Measurements from ENCODE around the gene LRRC74B.

Gene LRRC74B

GRCh38 chr22:21067075-21067900 lies 21.5 kb downstream of the LRRC74B start:
- Histone ChIP-seq H2BK15ac (ENCODE audit: low read length) (no peak overlapping the region), H3K4me3 (ENCODE audit: low read length in 2 of 2) (no peak overlapping the region), H3K79me1 (ENCODE audit: low read depth, low read length) (no peaks in the 10 kb centered on the region), H3K27ac (replicated peaks; ENCODE audit: low read length) (no peak overlapping the region), H4K8ac (ENCODE audit: low read depth, low read length) (no peak overlapping the region), H2BK12ac (ENCODE audit: low read length) (no peak overlapping the region), H2BK120ac (ENCODE audit: low read depth, low read length) (no peak overlapping the region), H3K36me3 (replicated peaks in 1 of 2; ENCODE audit: control insufficient read depth in 2 of 2, insufficient read depth in 2 of 2, low read length in 2 of 2) (no peaks in the 10 kb centered on the region), H3K14ac (ENCODE audit: low read length) (no peak overlapping the region), H2AFZ (ENCODE audit: low read length) (no peak overlapping the region), H3K4me2 (ENCODE audit: insufficient read depth, low read length, poor library complexity, severe bottlenecking) (no peak overlapping the region), H3K9me3 (replicated peaks in 1 of 2; ENCODE audit: control insufficient read depth in 2 of 2, insufficient read depth in 1 of 2, low read depth in 1 of 2, low read length in 2 of 2) (no peaks in the 10 kb centered on the region), H3K4ac (ENCODE audit: low read length) (no peak overlapping the region), H3K27me3 (ENCODE audit: control insufficient read depth in 3 of 3, insufficient read depth in 3 of 3, low read depth in 1 of 3, low read length in 3 of 3) (peaks cover 0 to 7% (median 0%) of the 10 kb centered on the region in 3 experiments), H2BK5ac (ENCODE audit: low read length) (no peak overlapping the region), H3K18ac (ENCODE audit: low read length) (peak overlapping the region; percentile 69), H4K91ac (ENCODE audit: low read depth, low read length, poor library complexity) (no peak overlapping the region), H3K4me1 (ENCODE audit: control insufficient read depth in 2 of 2, insufficient read depth in 1 of 2, low read depth in 1 of 2, low read length in 2 of 2) (peaks cover 0 to 2% of the 10 kb centered on the region in 2 donors), H2AK5ac (ENCODE audit: low read depth, low read length) (no peak overlapping the region), H3K23ac (ENCODE audit: low read depth, low read length, poor library complexity) (peak overlapping the region; percentile 70), H3K9ac (ENCODE audit: low read depth, low read length, poor library complexity) (peak overlapping the region; percentile 26)
- WGBS, 2 donors (ENCODE audit: extremely low coverage in 2 of 2, insufficient read length in 2 of 2, insufficient replicate concordance in 1 of 2): no CpG with 5 or more reads among the region's 28 CpGs
- DNase-seq (ENCODE audit: low spot score): no peak

GRCh38 chr22:21067901-21068680 lies 22.3 kb downstream of the LRRC74B start:
- Histone ChIP-seq H3K4me3 (ENCODE audit: low read length in 2 of 2) (no peak overlapping the region), H3K4me1 (ENCODE audit: control insufficient read depth in 2 of 2, insufficient read depth in 1 of 2, low read depth in 1 of 2, low read length in 2 of 2) (peaks cover 0 to 2% of the 10 kb centered on the region in 2 donors), H2AK5ac (ENCODE audit: low read depth, low read length) (no peak overlapping the region), H2AFZ (ENCODE audit: low read length) (no peak overlapping the region), H3K4ac (ENCODE audit: low read length) (no peak overlapping the region), H3K79me1 (ENCODE audit: low read depth, low read length) (no peaks in the 10 kb centered on the region), H3K14ac (ENCODE audit: low read length) (peak overlapping the region; percentile 64), H2BK5ac (ENCODE audit: low read length) (no peak overlapping the region), H3K9ac (ENCODE audit: low read depth, low read length, poor library complexity) (peak overlapping the region; percentile 26), H3K36me3 (replicated peaks in 1 of 2; ENCODE audit: control insufficient read depth in 2 of 2, insufficient read depth in 2 of 2, low read length in 2 of 2) (no peaks in the 10 kb centered on the region), H3K9me3 (replicated peaks in 1 of 2; ENCODE audit: control insufficient read depth in 2 of 2, insufficient read depth in 1 of 2, low read depth in 1 of 2, low read length in 2 of 2) (peaks cover 0 to 5% of the 10 kb centered on the region in 2 donors), H4K8ac (ENCODE audit: low read depth, low read length) (no peak overlapping the region), H3K18ac (ENCODE audit: low read length) (peak overlapping the region; percentile 69), H3K23ac (ENCODE audit: low read depth, low read length, poor library complexity) (peak overlapping the region; percentile 70), H3K4me2 (ENCODE audit: insufficient read depth, low read length, poor library complexity, severe bottlenecking) (no peak overlapping the region), H2BK15ac (ENCODE audit: low read length) (no peak overlapping the region), H4K91ac (ENCODE audit: low read depth, low read length, poor library complexity) (no peak overlapping the region), H2BK12ac (ENCODE audit: low read length) (no peak overlapping the region), H2BK120ac (ENCODE audit: low read depth, low read length) (no peak overlapping the region), H3K27ac (replicated peaks; ENCODE audit: low read length) (no peak overlapping the region), H3K27me3 (ENCODE audit: control insufficient read depth in 3 of 3, insufficient read depth in 3 of 3, low read depth in 1 of 3, low read length in 3 of 3) (peaks cover 0 to 7% (median 0%) of the 10 kb centered on the region in 3 experiments)
- DNase-seq (ENCODE audit: low spot score): no peak
- no CpG with 5 or more reads among the region's 12 CpGs for WGBS, 2 donors (ENCODE audit: extremely low coverage in 2 of 2, insufficient read length in 2 of 2, insufficient replicate concordance in 1 of 2)

GRCh38 chr22:21068681-21069276 lies 23.0 kb downstream of the LRRC74B start:
- Histone ChIP-seq H3K79me1 (ENCODE audit: low read depth, low read length) (no peaks in the 10 kb centered on the region), H3K4me1 (ENCODE audit: control insufficient read depth in 2 of 2, insufficient read depth in 1 of 2, low read depth in 1 of 2, low read length in 2 of 2) (peaks cover 0 to 2% of the 10 kb centered on the region in 2 donors), H3K36me3 (replicated peaks in 1 of 2; ENCODE audit: control insufficient read depth in 2 of 2, insufficient read depth in 2 of 2, low read length in 2 of 2) (no peaks in the 10 kb centered on the region), H3K23ac (ENCODE audit: low read depth, low read length, poor library complexity) (no peak overlapping the region), H2AFZ (ENCODE audit: low read length) (no peak overlapping the region), H2BK120ac (ENCODE audit: low read depth, low read length) (no peak overlapping the region), H3K9ac (ENCODE audit: low read depth, low read length, poor library complexity) (no peak overlapping the region), H3K27ac (replicated peaks; ENCODE audit: low read length) (no peak overlapping the region), H3K4me2 (ENCODE audit: insufficient read depth, low read length, poor library complexity, severe bottlenecking) (no peak overlapping the region), H3K4me3 (ENCODE audit: low read length in 2 of 2) (no peak overlapping the region), H3K27me3 (ENCODE audit: control insufficient read depth in 3 of 3, insufficient read depth in 3 of 3, low read depth in 1 of 3, low read length in 3 of 3) (peaks cover 0 to 7% (median 0%) of the 10 kb centered on the region in 3 experiments), H2BK15ac (ENCODE audit: low read length) (no peak overlapping the region), H3K18ac (ENCODE audit: low read length) (no peak overlapping the region), H3K9me3 (replicated peaks in 1 of 2; ENCODE audit: control insufficient read depth in 2 of 2, insufficient read depth in 1 of 2, low read depth in 1 of 2, low read length in 2 of 2) (peaks cover 0 to 5% of the 10 kb centered on the region in 2 donors), H4K91ac (ENCODE audit: low read depth, low read length, poor library complexity) (no peak overlapping the region), H4K8ac (ENCODE audit: low read depth, low read length) (no peak overlapping the region), H3K4ac (ENCODE audit: low read length) (no peak overlapping the region), H2BK5ac (ENCODE audit: low read length) (no peak overlapping the region), H3K14ac (ENCODE audit: low read length) (no peak overlapping the region), H2BK12ac (ENCODE audit: low read length) (no peak overlapping the region), H2AK5ac (ENCODE audit: low read depth, low read length) (no peak overlapping the region)
- DNase-seq (ENCODE audit: low spot score): no peak
- WGBS, 2 donors (ENCODE audit: extremely low coverage in 2 of 2, insufficient read length in 2 of 2, insufficient replicate concordance in 1 of 2): no CpG with 5 or more reads among the region's 4 CpGs

Measured in neuronal stem cell (in vitro differentiated cells).